ENCODE data around the gene MSANTD1.

The MSANTD1 gene

GRCh38 chr4:3250438-3250955 lies 1.5 kb downstream of the MSANTD1 start:
- no peak for DNase-seq

- no peak for DNase-seq
These were observed 2.2 kb downstream of the MSANTD1 start for GRCh38 chr4:3250956-3251690.

GRCh38 chr4:3251691-3252479 lies 2.9 kb downstream of the MSANTD1 start:
- no peak for DNase-seq

- DNase-seq, result no peak
These were observed 3.5 kb downstream of the MSANTD1 start for GRCh38 chr4:3252480-3252828.

- no peak for DNase-seq
These were observed 4.1 kb downstream of the MSANTD1 start for GRCh38 chr4:3252831-3253641.

GRCh38 chr4:3253808-3254207 lies 4.8 kb downstream of the MSANTD1 start:
- no peak for DNase-seq

- no peak for DNase-seq
These were observed 5.6 kb downstream of the MSANTD1 start for GRCh38 chr4:3254302-3255131.

- DNase-seq, result no peak
These were observed 6.7 kb downstream of the MSANTD1 start for GRCh38 chr4:3255611-3256186.

- no peak for DNase-seq
These were observed 7.5 kb downstream of the MSANTD1 start for GRCh38 chr4:3256230-3257102.

GRCh38 chr4:3257103-3257555 lies 8.2 kb downstream of the MSANTD1 start:
- DNase-seq, result no peak

- DNase-seq, result no peak
These were observed 8.9 kb downstream of the MSANTD1 start for GRCh38 chr4:3257556-3258482.

- DNase-seq, result no peak
These were observed 12.7 kb downstream of the MSANTD1 start for GRCh38 chr4:3261411-3262207.

- DNase-seq, result no peak
These were observed 13.5 kb downstream of the MSANTD1 start for GRCh38 chr4:3262208-3263052.

- DNase-seq, result no peak
These were observed 14.3 kb downstream of the MSANTD1 start for GRCh38 chr4:3263053-3263875.

GRCh38 chr4:3263876-3264193 lies 14.9 kb downstream of the MSANTD1 start:
- no peak for DNase-seq

GRCh38 chr4:3266076-3266475 lies 17.1 kb downstream of the MSANTD1 start:
- DNase-seq, result no peak
